HG02884 (cell line): ENCODE results near the gene ATP2A3.
A peak's percentile ranks its signal among the peaks of the same experiment; 100 is the strongest.

Experiments used
- ATAC-seq: cut with Tn5 transposase; IDR thresholded peaks from one replicate; pipeline ENCODE4 v1.9.1; 2021; ENCODE audit warnings: mild to moderate bottlenecking, moderate library complexity; ENCODE audit not compliant: unreplicated experiment

Gene ATP2A3

GRCh38 chr17:3914312-3914670, 49.9 kb downstream of the ATP2A3 start:
- peak; percentile 39 for ATAC-seq

GRCh38 chr17:3913531-3914311, 50.5 kb downstream of the ATP2A3 start:
- ATAC-seq: peak; percentile 51

- ATAC-seq: no peak
These were observed 51.4 kb downstream of the ATP2A3 start for GRCh38 chr17:3912827-3913226.

- peak; percentile 62 for ATAC-seq
These were observed 52.8 kb downstream of the ATP2A3 start for GRCh38 chr17:3911271-3912053.

GRCh38 chr17:3910420-3911270, 53.6 kb downstream of the ATP2A3 start:
- no peak for ATAC-seq

GRCh38 chr17:3909257-3909656, 55.0 kb downstream of the ATP2A3 start:
- no peak for ATAC-seq

GRCh38 chr17:3907483-3908216, 56.6 kb downstream of the ATP2A3 start:
- no peak for ATAC-seq

- ATAC-seq: no peak
These were observed 57.4 kb downstream of the ATP2A3 start for GRCh38 chr17:3906881-3907280.

- ATAC-seq: no peak
These were observed 59.2 kb downstream of the ATP2A3 start for GRCh38 chr17:3905017-3905520.

GRCh38 chr17:3904501-3904900, 59.7 kb downstream of the ATP2A3 start:
- ATAC-seq: no peak

- ATAC-seq: no peak
These were observed 60.4 kb downstream of the ATP2A3 start for GRCh38 chr17:3903881-3904290.

GRCh38 chr17:3903051-3903825, 61.0 kb downstream of the ATP2A3 start:
- ATAC-seq: no peak

GRCh38 chr17:3900646-3901045, 63.6 kb downstream of the ATP2A3 start:
- ATAC-seq: no peak

- no peak for ATAC-seq
These were observed 66.5 kb downstream of the ATP2A3 start for GRCh38 chr17:3897731-3898130.

- no peak for ATAC-seq
These were observed 67.3 kb downstream of the ATP2A3 start for GRCh38 chr17:3896968-3897235.

GRCh38 chr17:3896108-3896967, 67.9 kb downstream of the ATP2A3 start:
- no peak for ATAC-seq

- no peak for ATAC-seq
These were observed 68.9 kb downstream of the ATP2A3 start for GRCh38 chr17:3895354-3895753.

GRCh38 chr17:3894911-3895343, 69.3 kb downstream of the ATP2A3 start:
- ATAC-seq: no peak

GRCh38 chr17:3894188-3894587, 70.0 kb downstream of the ATP2A3 start:
- no peak for ATAC-seq
